ENCODE measurements around the gene CLCN4.

CLCN4 gene

DNA sequence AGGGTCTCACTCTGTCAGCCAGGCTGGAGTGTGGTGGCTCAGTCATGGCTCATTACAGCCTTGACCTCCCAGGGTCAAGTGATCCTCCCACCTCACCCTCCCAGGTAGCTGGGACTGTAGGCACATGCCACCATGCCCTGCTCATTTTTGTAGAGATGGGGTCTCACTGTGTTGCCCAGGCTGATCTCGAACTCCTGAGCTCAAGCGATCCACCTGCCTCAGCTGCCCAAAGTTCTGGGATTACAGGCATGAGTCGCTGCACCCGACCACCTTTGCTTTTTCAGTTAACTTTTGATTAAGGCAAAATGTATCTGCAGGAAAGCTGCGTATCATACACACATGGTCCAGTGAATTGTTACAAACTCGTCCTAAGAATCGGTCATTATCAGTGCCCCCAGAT lies 16.5 kb upstream of the CLCN4 start:
- Histone ChIP-seq H3K27ac (no peak overlapping the region), H3K36me3 (replicated peaks) (peaks cover 7% of the 10 kb centered on the region), H3K4me3 (ENCODE audit: low read depth, low read length) (no peak overlapping the region), H3K27me3 (replicated peaks) (no peaks in the 10 kb centered on the region)
- in situ Hi-C loops (cut with HindIII; ENCODE audit: low pct_ligation_motif_present, low sequenced_read_pairs) = no loop called here
- TF ChIP-seq, protein P1, sequence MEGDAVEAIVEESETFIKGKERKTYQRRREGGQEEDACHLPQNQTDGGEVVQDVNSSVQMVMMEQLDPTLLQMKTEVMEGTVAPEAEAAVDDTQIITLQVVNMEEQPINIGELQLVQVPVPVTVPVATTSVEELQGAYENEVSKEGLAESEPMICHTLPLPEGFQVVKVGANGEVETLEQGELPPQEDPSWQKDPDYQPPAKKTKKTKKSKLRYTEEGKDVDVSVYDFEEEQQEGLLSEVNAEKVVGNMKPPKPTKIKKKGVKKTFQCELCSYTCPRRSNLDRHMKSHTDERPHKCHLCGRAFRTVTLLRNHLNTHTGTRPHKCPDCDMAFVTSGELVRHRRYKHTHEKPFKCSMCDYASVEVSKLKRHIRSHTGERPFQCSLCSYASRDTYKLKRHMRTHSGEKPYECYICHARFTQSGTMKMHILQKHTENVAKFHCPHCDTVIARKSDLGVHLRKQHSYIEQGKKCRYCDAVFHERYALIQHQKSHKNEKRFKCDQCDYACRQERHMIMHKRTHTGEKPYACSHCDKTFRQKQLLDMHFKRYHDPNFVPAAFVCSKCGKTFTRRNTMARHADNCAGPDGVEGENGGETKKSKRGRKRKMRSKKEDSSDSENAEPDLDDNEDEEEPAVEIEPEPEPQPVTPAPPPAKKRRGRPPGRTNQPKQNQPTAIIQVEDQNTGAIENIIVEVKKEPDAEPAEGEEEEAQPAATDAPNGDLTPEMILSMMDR (IDR thresholded peaks at IDR 0.05; ENCODE audit: low read depth, low read length, missing control alignments) = no peak
- DNase-seq = no peak

DNA sequence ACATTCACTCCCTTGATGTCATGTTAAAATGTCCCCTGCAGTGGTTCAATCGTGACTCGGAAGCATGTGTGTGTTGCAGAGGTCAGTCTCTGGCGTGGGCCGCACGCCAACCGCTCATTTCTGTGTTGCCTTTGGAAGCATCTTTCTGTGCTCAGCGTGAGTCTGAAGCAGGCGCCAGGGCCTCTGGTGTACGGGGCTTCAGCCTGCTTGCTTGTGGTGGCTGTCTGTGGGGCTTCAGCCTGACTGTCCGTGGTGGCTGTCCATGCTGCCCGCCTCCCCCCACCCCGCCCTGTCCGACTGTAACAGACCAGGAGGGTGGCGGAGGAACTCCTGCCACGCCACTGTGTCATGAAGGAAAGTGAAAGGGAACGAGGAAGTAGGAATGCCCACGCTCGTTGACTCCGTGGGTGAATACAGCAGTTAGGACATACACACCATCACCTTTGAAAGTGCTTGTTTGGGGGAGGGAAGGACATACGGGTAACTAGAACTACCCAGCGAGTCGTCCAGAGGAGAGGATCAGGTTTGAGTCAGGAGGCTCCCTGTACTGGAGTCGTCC lies 14.7 kb upstream of the CLCN4 start:
- Histone ChIP-seq H3K27me3 (replicated peaks) (no peaks in the 10 kb centered on the region), H3K4me3 (ENCODE audit: low read depth, low read length) (no peak overlapping the region), H3K36me3 (replicated peaks) (peaks cover 6% of the 10 kb centered on the region), H3K27ac (no peak overlapping the region)
- no peak for DNase-seq
- TF ChIP-seq, protein P1 (IDR thresholded peaks at IDR 0.05; ENCODE audit: low read depth, low read length, missing control alignments) = no peak
- in situ Hi-C loops (cut with HindIII; ENCODE audit: low pct_ligation_motif_present, low sequenced_read_pairs) = no loop called here

DNA sequence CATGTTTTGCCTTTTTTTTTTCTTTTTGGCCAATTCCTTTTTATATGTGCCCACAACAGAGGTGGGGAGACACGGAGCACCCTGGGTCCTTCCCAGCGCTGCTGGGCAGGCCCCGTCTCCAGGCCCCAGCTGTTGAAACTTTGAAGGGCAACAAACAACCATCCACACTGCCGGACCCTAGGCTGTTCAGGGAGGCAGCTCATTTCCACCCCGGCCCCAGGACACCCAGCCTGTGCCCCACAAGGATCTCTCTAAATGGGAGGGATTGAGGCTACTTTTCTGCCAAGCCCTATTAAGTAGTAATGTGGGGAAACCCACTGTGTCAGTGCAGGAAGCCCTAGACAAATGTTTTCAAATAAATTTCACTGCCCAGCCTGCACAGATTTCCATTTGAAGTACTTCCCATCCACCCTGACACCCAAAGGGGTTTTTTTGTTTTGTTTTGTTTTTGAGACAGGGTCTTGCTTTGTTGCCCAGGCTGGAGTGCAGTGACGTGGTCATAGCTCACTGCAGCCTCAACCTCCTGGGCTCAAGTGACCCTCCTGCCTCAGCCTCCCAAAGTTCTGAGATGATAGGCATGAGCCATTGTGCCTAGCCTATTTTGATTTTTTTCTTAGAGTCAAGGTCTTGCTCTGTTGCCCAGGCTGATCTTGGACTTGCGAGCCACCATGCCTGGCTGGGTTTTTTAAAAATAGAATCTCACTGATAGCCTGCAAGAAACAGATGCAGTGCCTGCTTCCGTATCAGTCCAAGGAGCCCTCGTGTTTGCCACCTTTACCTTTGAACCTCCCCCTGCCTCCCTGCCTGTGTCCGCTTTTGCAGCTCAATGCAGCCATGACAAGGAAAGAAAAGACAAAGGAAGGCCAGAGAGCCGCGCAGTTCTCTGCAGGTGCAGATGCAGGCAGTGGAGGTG lies 13.4 kb upstream of the CLCN4 start:
- TF ChIP-seq, protein P1 (IDR thresholded peaks at IDR 0.05; ENCODE audit: low read depth, low read length, missing control alignments) = no peak

DNA sequence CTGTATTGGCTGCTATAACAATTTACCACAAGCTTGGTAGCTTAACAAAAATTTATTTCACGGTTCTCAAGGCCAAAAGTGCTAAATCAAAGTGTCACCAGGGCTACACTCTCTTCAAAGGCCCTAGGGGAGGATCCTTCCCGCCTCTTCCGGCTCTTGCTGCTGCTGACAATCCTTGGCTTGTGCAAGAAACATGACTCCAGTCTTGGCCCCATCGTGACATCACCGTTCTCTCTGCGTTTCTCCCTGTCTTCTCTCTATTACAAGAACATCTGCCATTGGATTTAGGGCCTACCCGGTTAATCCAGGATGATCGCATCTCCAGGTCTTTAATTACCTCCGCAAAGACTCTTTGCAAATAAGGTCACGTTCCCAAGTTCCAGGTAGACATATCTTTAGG lies 10.4 kb upstream of the CLCN4 start:
- Histone ChIP-seq H3K27me3 (replicated peaks) (no peaks in the 10 kb centered on the region), H3K4me3 (ENCODE audit: low read depth, low read length) (no peak overlapping the region), H3K36me3 (replicated peaks) (peaks cover 6% of the 10 kb centered on the region), H3K27ac (no peak overlapping the region)
- in situ Hi-C loops (cut with HindIII; ENCODE audit: low pct_ligation_motif_present, low sequenced_read_pairs) = no loop called here
- TF ChIP-seq, protein P1 (IDR thresholded peaks at IDR 0.05; ENCODE audit: low read depth, low read length, missing control alignments) = no peak
- DNase-seq = no peak

More for the DNA sequence above, 13.4 kb upstream of the CLCN4 start:
- in situ Hi-C loops (cut with HindIII; ENCODE audit: low pct_ligation_motif_present, low sequenced_read_pairs) = no loop called here
- peaks cover 6% of the 10 kb centered on the region for H3K36me3 ChIP-seq (replicated peaks)
- DNase-seq = no peak
- no peaks in the 10 kb centered on the region for H3K27me3 ChIP-seq (replicated peaks)
- no peak overlapping the region for H3K4me3 ChIP-seq (ENCODE audit: low read depth, low read length)
- H3K27ac ChIP-seq = no peak overlapping the region

DNA sequence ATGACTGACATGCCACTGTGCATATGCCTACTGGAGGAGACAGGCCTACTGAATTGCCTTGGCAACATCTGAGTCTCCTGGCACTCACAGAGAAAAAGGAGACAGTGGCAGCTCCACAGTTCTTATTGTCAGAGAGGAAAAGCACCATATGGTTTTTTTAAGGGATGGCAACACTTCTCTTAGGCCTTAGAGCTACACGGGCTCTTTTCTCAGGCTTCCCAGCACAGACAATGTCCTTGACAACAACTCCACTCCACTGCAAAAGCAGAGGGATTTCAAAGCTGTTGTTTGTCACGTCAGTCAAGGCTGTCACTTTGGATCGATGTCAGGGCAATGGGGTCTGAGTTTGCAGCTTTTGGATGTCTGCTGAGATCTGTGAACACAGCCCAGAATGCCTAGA lies 4.7 kb upstream of the CLCN4 start:
- H3K27ac ChIP-seq = no peak overlapping the region
- H3K4me3 ChIP-seq (ENCODE audit: low read depth, low read length) = no peak overlapping the region
- TF ChIP-seq, protein P1 (IDR thresholded peaks at IDR 0.05; ENCODE audit: low read depth, low read length, missing control alignments) = no peak
- in situ Hi-C loops (cut with HindIII; ENCODE audit: low pct_ligation_motif_present, low sequenced_read_pairs) = no loop called here
- no peaks in the 10 kb centered on the region for H3K27me3 ChIP-seq (replicated peaks)
- DNase-seq = no peak
- H3K36me3 ChIP-seq (replicated peaks) = no peaks in the 10 kb centered on the region
